H9 (cell line): ENCODE measurements around the gene ANKRD44. TPM values are rescaled to one million over a fixed set of nuclear protein-coding genes. Genes with fewer than 3 reads are reported as not detected.

Experiments used
- DNase-seq: peaks from one replicate; pipeline ENCODE4 v3.0.0-alpha.2; 2017
- H2AFZ ChIP-seq: one replicate; pipeline ENCODE4 v1.6.1; 2013; ENCODE audit warnings: mild to moderate bottlenecking, low read length, control low read depth, moderate library complexity
- H2AK5ac ChIP-seq: 2 replicates; pipeline ENCODE4 v1.6.1; 2013; ENCODE audit warnings: low read length, control low read depth, mixed read lengths; ENCODE audit not compliant: insufficient read length
- H2BK120ac ChIP-seq: one replicate; pipeline ENCODE4 v1.6.1; 2013; ENCODE audit warnings: low read depth, mild to moderate bottlenecking, low read length, control low read depth, inconsistent platforms; ENCODE audit not compliant: poor library complexity, severe bottlenecking
- H2BK12ac ChIP-seq: 2 replicates; pipeline ENCODE4 v1.6.1; 2013; ENCODE audit warnings: low read length, control low read depth, mixed read lengths, low read depth; ENCODE audit not compliant: insufficient read length
- H2BK15ac ChIP-seq: 2 replicates; pipeline ENCODE4 v1.6.1; 2013; ENCODE audit warnings: low read depth, low read length, control low read depth
- H2BK20ac ChIP-seq: one replicate; pipeline ENCODE4 v1.6.1; 2013; ENCODE audit warnings: low read depth, mild to moderate bottlenecking, low read length, control low read depth, inconsistent platforms; ENCODE audit not compliant: poor library complexity, severe bottlenecking
- H2BK5ac ChIP-seq: 2 replicates; pipeline ENCODE4 v1.6.1; 2013; ENCODE audit warnings: low read length, control low read depth, mixed read lengths; ENCODE audit not compliant: insufficient read length
- H3K14ac ChIP-seq: 2 replicates; pipeline ENCODE4 v1.6.1; 2013; ENCODE audit warnings: low read length, control low read depth; ENCODE audit not compliant: insufficient read depth
- H3K18ac ChIP-seq: 2 replicates; pipeline ENCODE4 v1.6.1; 2013; ENCODE audit warnings: low read depth, mild to moderate bottlenecking, mixed read lengths, low read length, control low read depth; ENCODE audit not compliant: insufficient read length
- H3K23ac ChIP-seq: 2 replicates; pipeline ENCODE4 v1.6.1; 2013; ENCODE audit warnings: low read length, control low read depth, mixed read lengths, low read depth; ENCODE audit not compliant: insufficient read length
- H3K23me2 ChIP-seq: 2 replicates; pipeline ENCODE4 v1.6.1; 2013; ENCODE audit warnings: low read depth, mild to moderate bottlenecking, mixed read lengths, low read length, control low read depth; ENCODE audit not compliant: insufficient read length, poor library complexity, severe bottlenecking
- H3K27ac ChIP-seq: 2 replicates; pipeline ENCODE4 v1.5.1; 2013; ENCODE audit warnings: low read length, control low read depth, mixed read lengths, low read depth; ENCODE audit not compliant: insufficient read length
- H3K27me3 ChIP-seq: 2 replicates; pipeline ENCODE4 v1.6.1; 2013; ENCODE audit warnings: low read length, control low read depth, inconsistent platforms; ENCODE audit not compliant: insufficient read depth
- H3K4ac ChIP-seq: 2 replicates; pipeline ENCODE4 v1.6.1; 2013; ENCODE audit warnings: low read depth, mild to moderate bottlenecking, control low read depth, inconsistent platforms, low read length, moderate library complexity
- H3K4me1 ChIP-seq: 2 replicates; pipeline ENCODE4 v1.6.1; 2013; ENCODE audit warnings: low read length, control low read depth, inconsistent platforms; ENCODE audit not compliant: insufficient read depth
- H3K4me2 ChIP-seq: 2 replicates; pipeline ENCODE4 v1.6.1; 2013; ENCODE audit warnings: low read length, control low read depth, mixed read lengths; ENCODE audit not compliant: insufficient read length, insufficient read depth
- H3K56ac ChIP-seq: 2 replicates; pipeline ENCODE4 v1.6.1; 2013; ENCODE audit warnings: low read depth, mild to moderate bottlenecking, mixed read lengths, low read length, control low read depth; ENCODE audit not compliant: insufficient read length
- H3K79me1 ChIP-seq: 2 replicates; pipeline ENCODE4 v1.6.1; 2013; ENCODE audit warnings: low read depth, mild to moderate bottlenecking, moderate library complexity, low read length, control low read depth, inconsistent platforms; ENCODE audit not compliant: insufficient read depth, poor library complexity, severe bottlenecking
- H3K79me2 ChIP-seq: 2 replicates; pipeline ENCODE4 v1.6.1; 2013; ENCODE audit warnings: low read length, control low read depth, inconsistent platforms; ENCODE audit not compliant: insufficient read depth
- H3K9ac ChIP-seq: 2 replicates; pipeline ENCODE4 v1.6.1; 2013; ENCODE audit warnings: low read length, control low read depth, mixed read lengths; ENCODE audit not compliant: insufficient read length; ENCODE audit errors: extremely low read depth
- H3K9me3 ChIP-seq: one replicate; pipeline ENCODE4 v1.6.1; 2013; ENCODE audit warnings: low read depth, low read length, inconsistent platforms; ENCODE audit not compliant: control insufficient read depth
- H3T11ph ChIP-seq: one replicate; pipeline ENCODE4 v1.6.1; 2013; ENCODE audit warnings: mild to moderate bottlenecking, low read length, control low read depth, inconsistent platforms
- H4K20me1 ChIP-seq: one replicate; pipeline ENCODE4 v1.6.1; 2013; ENCODE audit not compliant: control insufficient read depth, insufficient read length, insufficient read depth
- H4K5ac ChIP-seq: 2 replicates; pipeline ENCODE4 v1.6.1; 2013; ENCODE audit warnings: low read depth, mild to moderate bottlenecking, mixed read lengths, low read length, control low read depth; ENCODE audit not compliant: insufficient read length
- H4K8ac ChIP-seq: replicated peaks from 2 replicates; pipeline ENCODE4 v1.6.1; 2013; ENCODE audit warnings: low read length, control low read depth, mixed read lengths, low read depth; ENCODE audit not compliant: insufficient read length
- H4K91ac ChIP-seq: 2 replicates; pipeline ENCODE4 v1.6.1; 2013; ENCODE audit warnings: low read depth, mild to moderate bottlenecking, moderate library complexity, mixed read lengths, low read length, control low read depth; ENCODE audit not compliant: insufficient read length
- H3K27ac Mint-ChIP-seq, 3 experiments: 2 replicates in 2 of 3; 3 replicates in 1 of 3; pipeline ENCODE4 v1.8.0; 2020 to 2021; ENCODE audit warnings: mixed read lengths in 3 of 3, mild to moderate bottlenecking in 1 of 3, moderate library complexity in 1 of 3
- H3K27me3 Mint-ChIP-seq: 2 replicates; pipeline ENCODE4 v1.8.0; 2021; ENCODE audit warnings: low read depth, mild to moderate bottlenecking, moderate library complexity, mixed read lengths
- H3K36me3 Mint-ChIP-seq, 3 experiments: 2 replicates in 2 of 3; 3 replicates in 1 of 3; pipeline ENCODE4 v1.8.0; 2020 to 2021; ENCODE audit warnings: low read depth in 3 of 3, mixed read lengths in 3 of 3; ENCODE audit not compliant: insufficient read depth in 1 of 3
- H3K4me1 Mint-ChIP-seq, 2 experiments: 2 replicates each; pipeline ENCODE4 v1.8.0; 2020; ENCODE audit warnings: mixed read lengths in 2 of 2
- H3K4me3 Mint-ChIP-seq, 2 experiments: 2 replicates in 1 of 2; 3 replicates in 1 of 2; pipeline ENCODE4 v1.8.0; 2020 to 2021; ENCODE audit warnings: mild to moderate bottlenecking in 2 of 2, mixed read lengths in 2 of 2, moderate library complexity in 1 of 2
- H3K9me3 Mint-ChIP-seq, 2 experiments: 2 replicates in 1 of 2; 3 replicates in 1 of 2; pipeline ENCODE4 v1.8.0; 2020; ENCODE audit warnings: mild to moderate bottlenecking in 2 of 2, mixed read lengths in 2 of 2, moderate library complexity in 1 of 2
- CTCF ChIP-seq: fragments of 200-600 bp; sonication (generic); conservative IDR thresholded peaks from 3 replicates; pipeline ENCODE4 v1.8.0; 2021; ENCODE audit warnings: antibody characterized with exemption, mild to moderate bottlenecking
- whole genome bisulfite sequencing: extraction: QIAGEN DNeasy Blood & Tissue Kit; methylation state at CpG from one replicate; pipeline ENCODE4 v1.1.7; 2013; ENCODE audit warnings: missing lambda C conversion rate, low lambda C conversion rate, mixed read lengths; ENCODE audit not compliant: insufficient read length; ENCODE audit errors: extremely low coverage; 5-methylcytosine and 5-hydroxymethylcytosine counted together
- total RNA-seq: library from RNA; stranded (reverse); gene quantifications from 2 replicates; pipeline ENCODE4 v1.2.1, GENCODE V29; 2021

ANKRD44 gene
- total RNA-seq, 1 experiment from 2014 or later, result 1.9 TPM

DNA sequence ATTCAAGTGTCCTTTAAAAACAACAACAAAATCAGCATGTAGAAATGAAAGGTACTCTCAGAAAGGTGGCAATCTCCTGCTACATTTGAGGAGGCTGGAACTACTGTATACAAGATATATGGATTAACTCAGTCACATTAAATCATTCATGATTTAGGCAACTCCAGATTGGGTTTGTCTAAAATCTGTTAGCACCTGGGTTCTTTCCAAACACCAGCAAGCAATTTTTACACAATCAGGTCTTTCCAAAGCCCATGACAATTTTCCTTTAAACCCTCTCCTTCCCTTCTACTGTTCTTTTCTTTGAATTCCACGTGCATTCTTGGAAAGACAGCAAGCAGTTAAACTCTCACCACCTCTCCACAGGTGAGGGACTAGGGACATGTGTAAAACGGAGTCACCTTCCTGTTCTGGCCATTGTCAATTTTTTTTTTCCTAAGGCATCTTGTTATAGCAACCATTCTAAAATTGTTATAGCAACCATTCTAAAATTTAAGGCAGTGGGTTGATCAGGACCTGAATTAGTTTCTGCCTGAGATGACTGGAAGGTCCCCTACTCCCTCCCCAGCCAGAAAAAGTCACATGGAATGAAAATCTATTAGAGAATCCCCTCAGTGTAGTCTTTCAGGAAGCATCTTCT, 113.9 kb downstream of the ANKRD44 start:
- WGBS, result no CpG with 5 or more reads among the region's 2 CpGs
- Histone ChIP-seq H2BK120ac (no peak overlapping the region), H3K27me3 (no peaks in the 10 kb centered on the region), H4K8ac (no peak overlapping the region), H3K79me1 (no peaks in the 10 kb centered on the region), H3K4ac (no peak overlapping the region), H2AFZ (no peak overlapping the region), H3K79me2 (no peaks in the 10 kb centered on the region), H3K9ac (no peak overlapping the region), H2BK20ac (no peak overlapping the region), H3K56ac (no peak overlapping the region), H2BK15ac (no peak overlapping the region), H2AK5ac (no peak overlapping the region), H4K5ac (no peak overlapping the region), H3K14ac (no peak overlapping the region), H3K4me2 (no peak overlapping the region), H3K23me2 (no peaks in the 10 kb centered on the region), H4K91ac (no peak overlapping the region), H3K4me1 (no peaks in the 10 kb centered on the region), H3K23ac (no peak overlapping the region), H3K18ac (no peak overlapping the region), H3T11ph (no peak overlapping the region), H2BK5ac (no peak overlapping the region), H2BK12ac (no peak overlapping the region), H4K20me1 (no peaks in the 10 kb centered on the region), H3K9me3 (no peaks in the 10 kb centered on the region), H3K27ac (no peak overlapping the region)
- no peak overlapping the region for H3K27ac Mint-ChIP-seq
- no peaks in the 10 kb centered on the region for H3K9me3 Mint-ChIP-seq
- H3K27me3 Mint-ChIP-seq, result no peaks in the 10 kb centered on the region
- no peaks in the 10 kb centered on the region for H3K36me3 Mint-ChIP-seq
- no peak for TF ChIP-seq CTCF
- H3K4me1 Mint-ChIP-seq, result peaks cover 0 to 8% of the 10 kb centered on the region in 2 experiments; a peak in 2 of 4 replicates
- no peak for DNase-seq
- no peak overlapping the region for H3K4me3 Mint-ChIP-seq
